ENCODE measurements around the gene MINDY4.

- no peak for TF ChIP-seq CTCF (IDR thresholded peaks at IDR 0.05; ENCODE audit: insufficient read depth, low read length, poor library complexity, severe bottlenecking)
- no peak for TF ChIP-seq EZH2phosphoT487 (conservative IDR thresholded peaks at IDR 0.05; ENCODE audit: low read length)
Observed at GRCh38 chr7:30775992-30776391, 4.8 kb downstream of the MINDY4 start.

All from SU-DHL-6 (cell line).